SJSA1 (cell line): ENCODE data around the gene HCFC1. TPM values are rescaled to one million over a fixed set of nuclear protein-coding genes. Genes with fewer than 3 reads are reported as not detected.
"Not testable (repeated sequence)": the region's sequence is repeated elsewhere in the genome, so short reads cannot be mapped to it uniquely, and the experiment has no call there.

ENCODE experiments used
- DNase-seq, 2 experiments: peaks; one replicate each; pipeline ENCODE4 v3.0.0-alpha.2; 2015 to 2020; ENCODE audit warnings: low spot score in 2 of 2, low read depth in 1 of 2
- H3K27ac ChIP-seq: fragments of 250-450 bp; sonication (Bioruptor Pico); 2 replicates; pipeline ENCODE4 v1.5.1; 2020; ENCODE audit warnings: mild to moderate bottlenecking, moderate library complexity
- H3K27me3 ChIP-seq: fragments of 250-450 bp; sonication (Bioruptor Pico); replicated peaks from 2 replicates; pipeline ENCODE4 v1.5.1; 2020; ENCODE audit warnings: mild to moderate bottlenecking, moderate library complexity
- H3K36me3 ChIP-seq: fragments of 250-450 bp; sonication (Bioruptor Pico); 2 replicates; pipeline ENCODE4 v1.5.1; 2020; ENCODE audit warnings: mild to moderate bottlenecking
- H3K4me1 ChIP-seq: fragments of 250-450 bp; sonication (Bioruptor Pico); replicated peaks from 2 replicates; pipeline ENCODE4 v1.6.1; 2021; ENCODE audit warnings: mild to moderate bottlenecking
- H3K4me3 ChIP-seq: fragments of 250-450 bp; sonication (Bioruptor Pico); 2 replicates; pipeline ENCODE4 v1.5.1; 2020; ENCODE audit warnings: mild to moderate bottlenecking
- H3K9me3 ChIP-seq: fragments of 250-450 bp; sonication (Bioruptor Pico); replicated peaks from 2 replicates; pipeline ENCODE4 v1.5.1; 2020; ENCODE audit warnings: mild to moderate bottlenecking
- total RNA-seq: library from RNA; depleted of rRNA; stranded (reverse); fragments of >200 nt; shearing (Covaris generic); gene quantifications from 2 replicates; pipeline ENCODE4 v1.2.3, GENCODE V29; 2014

HCFC1 gene
- total RNA-seq, 1 experiment from 2014 or later = 42.8 TPM

DNA sequence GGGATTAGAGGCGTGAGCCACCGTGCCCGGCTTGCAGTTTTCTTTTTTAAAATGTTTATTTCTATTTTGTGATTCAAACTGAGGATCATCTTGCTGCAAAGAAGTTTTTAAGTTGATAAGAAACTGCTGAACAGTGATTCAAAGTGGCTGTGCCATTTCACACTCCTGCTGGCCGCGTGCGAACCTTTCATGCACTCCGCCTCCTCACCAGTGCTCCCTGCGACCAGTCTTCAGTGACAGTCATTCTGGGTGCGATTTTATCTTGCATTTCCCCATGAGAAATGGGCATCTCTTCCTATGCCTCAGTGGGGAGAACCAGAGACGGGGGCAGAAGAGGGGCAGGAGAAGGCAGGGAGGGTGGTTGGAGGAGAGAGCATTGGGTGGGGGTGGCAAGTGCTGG is 22.4 kb upstream of the HCFC1 start:
- Histone ChIP-seq H3K27ac (no peak overlapping the region), H3K4me1 (no peaks in the 10 kb centered on the region), H3K4me3 (no peak overlapping the region), H3K9me3 (no peaks in the 10 kb centered on the region), H3K27me3 (no peaks in the 10 kb centered on the region), H3K36me3 (no peaks in the 10 kb centered on the region)
- no peak for DNase-seq

DNA sequence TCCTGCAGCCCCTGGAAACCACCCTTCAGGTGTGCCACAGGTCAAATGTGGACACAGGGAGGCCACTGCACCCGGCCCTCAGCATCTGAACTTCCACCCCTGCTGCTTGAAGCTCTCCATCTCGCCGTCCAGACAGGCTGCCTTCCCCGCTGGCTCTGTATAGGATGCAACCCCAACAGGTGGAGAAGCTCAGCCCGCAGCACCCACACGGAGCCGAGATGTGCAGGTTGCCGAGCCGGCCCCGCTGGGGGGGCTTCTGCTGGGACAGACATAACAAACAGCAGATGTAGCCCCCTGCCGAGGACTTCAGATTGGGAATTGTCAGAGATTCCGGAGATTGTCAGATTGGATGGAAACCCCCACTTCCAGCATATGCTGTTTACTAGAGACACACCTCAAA is 21.5 kb upstream of the HCFC1 start:
- Histone ChIP-seq H3K4me3 (no peak overlapping the region), H3K9me3 (no peaks in the 10 kb centered on the region), H3K36me3 (no peaks in the 10 kb centered on the region), H3K27me3 (no peaks in the 10 kb centered on the region), H3K27ac (no peak overlapping the region), H3K4me1 (no peaks in the 10 kb centered on the region)
- DNase-seq = no peak

DNA sequence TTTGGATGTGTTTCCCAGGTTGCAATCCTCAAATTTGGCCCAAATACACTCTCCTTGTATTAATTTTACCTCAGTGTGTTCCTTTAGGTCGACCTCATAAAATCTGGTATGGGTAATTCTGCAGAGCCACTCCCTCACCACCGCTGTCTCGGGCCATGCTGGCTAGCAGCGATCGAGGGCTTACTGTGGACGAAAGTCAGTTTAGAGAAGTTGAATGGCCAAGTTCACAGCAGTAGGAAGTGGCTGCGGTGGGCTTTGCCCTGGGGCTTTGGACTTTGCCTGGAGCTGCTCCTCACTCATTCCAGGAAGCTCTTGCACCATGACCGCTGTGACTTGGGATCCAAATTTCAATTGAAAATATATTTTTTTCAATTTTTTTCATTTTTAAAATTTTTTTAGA is 20.6 kb upstream of the HCFC1 start:
- Histone ChIP-seq H3K36me3 (no peaks in the 10 kb centered on the region), H3K4me1 (no peaks in the 10 kb centered on the region), H3K4me3 (no peak overlapping the region), H3K27me3 (no peaks in the 10 kb centered on the region), H3K9me3 (no peaks in the 10 kb centered on the region), H3K27ac (no peak overlapping the region)
- DNase-seq = no peak

DNA sequence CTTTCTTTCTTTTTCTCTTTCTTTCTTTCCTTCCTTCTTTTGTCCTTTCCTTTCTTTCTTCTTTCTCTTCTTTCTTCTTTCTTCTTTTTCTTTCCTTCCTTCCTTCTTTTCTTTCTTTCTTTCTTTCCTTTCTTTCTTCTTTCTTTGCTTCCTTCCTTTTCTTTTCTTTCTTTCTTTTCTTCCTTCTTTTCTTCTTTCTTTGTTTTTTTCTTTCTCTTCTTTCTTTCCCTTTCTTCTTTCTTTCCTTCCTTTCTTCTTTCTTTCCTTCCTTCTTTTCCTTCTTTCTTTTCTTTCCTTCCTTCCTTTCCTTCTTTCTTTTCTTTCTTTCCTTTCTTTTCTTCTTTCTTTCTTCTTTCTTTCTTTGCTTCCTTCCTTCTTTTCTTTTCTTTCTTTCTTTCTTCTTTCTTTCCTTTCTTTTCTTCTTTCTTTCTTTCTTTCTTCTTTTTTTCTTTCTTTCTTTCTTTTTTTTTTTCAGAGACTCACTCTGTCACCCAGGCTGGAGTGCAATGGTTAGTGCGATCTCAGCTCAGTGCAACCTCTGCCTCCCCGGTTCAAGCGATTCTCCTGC is 19.5 kb upstream of the HCFC1 start:
- H3K4me1 ChIP-seq = no peaks in the 10 kb centered on the region
- no peak overlapping the region for H3K4me3 ChIP-seq
- H3K36me3 ChIP-seq = no peaks in the 10 kb centered on the region
- no peak for DNase-seq
- no peak overlapping the region for H3K27ac ChIP-seq
- no peaks in the 10 kb centered on the region for H3K27me3 ChIP-seq
- no peaks in the 10 kb centered on the region for H3K9me3 ChIP-seq

DNA sequence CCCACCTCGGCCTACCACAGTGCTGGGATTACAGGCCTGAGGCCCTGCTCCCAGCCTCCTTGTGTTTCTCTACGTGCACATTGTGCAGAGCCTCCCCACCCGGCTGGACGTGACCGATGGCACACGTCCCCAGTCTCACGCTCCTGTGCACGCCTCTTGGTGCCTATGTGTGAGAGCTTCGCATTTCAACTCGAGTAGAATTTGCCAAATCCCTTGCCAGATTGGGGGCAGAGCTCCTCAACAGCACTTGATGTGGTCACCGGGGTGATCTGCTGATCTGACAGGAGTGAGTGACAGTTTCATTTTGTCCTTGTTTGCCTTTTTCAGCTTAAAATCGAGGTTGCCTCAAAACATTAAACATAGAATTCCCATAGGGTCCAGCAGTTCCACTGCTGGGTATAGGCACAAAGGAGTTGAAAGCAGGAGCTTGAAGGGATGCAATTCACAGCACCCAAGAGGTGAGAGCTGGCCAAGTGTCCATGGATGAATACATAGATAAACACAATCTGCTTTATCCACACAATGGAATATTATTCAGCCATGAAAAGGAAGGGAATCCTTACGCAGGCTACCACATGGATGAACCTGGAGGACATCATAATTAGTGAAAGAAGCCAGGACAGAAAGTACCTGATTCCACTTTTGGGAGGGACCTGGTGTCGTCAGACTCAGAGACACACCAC is 18.5 kb upstream of the HCFC1 start:
- Histone ChIP-seq H3K4me3 (no peak overlapping the region), H3K27ac (no peak overlapping the region), H3K36me3 (no peaks in the 10 kb centered on the region), H3K9me3 (no peaks in the 10 kb centered on the region), H3K4me1 (peaks cover 6% of the 10 kb centered on the region), H3K27me3 (no peaks in the 10 kb centered on the region)
- DNase-seq = no peak

DNA sequence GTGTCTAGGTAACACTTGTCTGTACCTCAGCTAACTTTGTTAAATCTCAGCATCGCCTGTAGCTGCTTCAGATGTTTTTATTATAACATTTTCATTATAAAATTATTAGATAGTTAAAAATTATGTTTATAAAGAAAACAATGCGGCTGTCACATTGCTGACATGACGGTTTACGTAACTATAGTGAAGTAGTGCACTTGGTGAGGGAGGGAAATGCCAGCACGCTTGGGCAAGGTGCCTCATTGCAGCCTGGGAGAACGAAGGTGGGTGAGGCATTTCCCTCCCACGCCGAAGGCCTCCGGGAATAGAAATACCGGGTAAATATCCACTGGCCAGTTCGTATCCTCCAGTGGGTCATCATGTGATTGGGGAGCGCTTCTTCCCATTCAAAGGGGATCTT is 16.9 kb upstream of the HCFC1 start:
- DNase-seq = no peak
- H3K27ac ChIP-seq = no peak overlapping the region
- peaks cover 7% of the 10 kb centered on the region for H3K4me1 ChIP-seq
- H3K4me3 ChIP-seq = no peak overlapping the region
- H3K9me3 ChIP-seq = no peaks in the 10 kb centered on the region
- H3K36me3 ChIP-seq = no peaks in the 10 kb centered on the region
- H3K27me3 ChIP-seq = no peaks in the 10 kb centered on the region

DNA sequence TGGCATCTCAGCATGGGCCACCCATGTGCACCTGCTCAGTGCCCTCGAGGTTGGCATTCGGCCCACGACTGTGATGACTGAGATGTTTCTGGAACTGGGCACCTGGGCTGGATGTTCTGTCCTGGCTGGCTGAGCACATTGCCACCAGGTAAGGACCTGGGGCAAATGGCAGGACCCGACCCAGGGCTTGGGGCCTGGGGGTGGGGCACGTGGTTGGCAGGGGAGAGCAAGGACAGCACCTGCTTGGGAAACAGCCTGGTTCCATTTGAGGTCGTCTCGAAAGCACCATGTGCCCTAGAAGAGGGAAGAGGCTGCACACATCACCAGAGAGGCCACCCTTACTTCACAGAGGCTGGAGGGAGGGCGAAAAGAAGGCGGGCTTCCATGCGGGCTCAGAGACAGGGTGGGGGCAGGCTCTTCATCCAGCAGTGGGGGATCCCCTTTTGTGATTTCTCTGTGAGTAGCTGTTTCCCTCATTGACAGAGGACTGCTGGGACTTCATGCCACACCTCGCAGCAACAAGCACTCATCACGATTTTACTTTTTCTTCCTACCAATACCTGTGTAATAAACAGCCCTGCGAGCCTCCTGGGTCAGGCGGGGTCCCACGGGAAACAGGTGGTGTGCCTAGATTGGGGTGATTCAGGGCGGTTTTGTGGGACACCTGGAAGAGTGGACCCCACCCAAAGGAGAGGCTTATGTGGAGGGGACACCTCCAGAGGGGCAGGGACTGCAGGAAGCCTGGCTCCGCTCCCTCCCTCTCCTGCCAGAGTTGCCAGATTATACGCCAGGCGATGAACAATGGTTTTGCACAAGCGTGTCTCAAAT is 12.9 kb upstream of the HCFC1 start:
- DNase-seq = no peak
- no peaks in the 10 kb centered on the region for H3K27me3 ChIP-seq

DNA sequence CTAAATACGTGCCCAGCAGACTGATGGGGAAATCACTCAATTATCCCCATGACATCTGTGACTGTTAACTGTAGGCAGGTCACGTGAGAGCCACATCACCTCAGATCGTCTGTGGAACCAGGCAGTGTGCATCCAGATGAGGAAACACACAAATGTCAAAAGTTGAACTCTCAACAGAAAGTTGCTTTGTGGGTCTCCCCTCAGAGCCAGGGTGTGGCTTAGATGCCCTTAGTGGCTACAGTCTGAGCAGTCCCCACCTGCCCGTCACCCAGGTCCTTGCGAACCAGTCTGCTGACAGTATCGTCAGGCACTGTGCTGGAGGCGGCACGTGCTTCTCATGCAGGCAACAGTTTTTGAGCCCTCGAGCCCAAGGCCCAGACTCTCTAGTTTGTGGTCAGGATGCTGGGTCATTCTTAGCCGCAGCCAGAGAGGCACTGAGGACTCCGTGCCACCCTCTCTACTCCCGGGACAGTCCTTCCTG is 11.7 kb upstream of the HCFC1 start:
- no peak overlapping the region for H3K27ac ChIP-seq
- no peaks in the 10 kb centered on the region for H3K9me3 ChIP-seq
- H3K36me3 ChIP-seq = no peaks in the 10 kb centered on the region
- no peaks in the 10 kb centered on the region for H3K27me3 ChIP-seq
- DNase-seq = no peak
- H3K4me3 ChIP-seq = no peak overlapping the region
- H3K4me1 ChIP-seq = peaks cover 7% of the 10 kb centered on the region

More for the DNA sequence above, 12.9 kb upstream of the HCFC1 start:
- peaks cover 7% of the 10 kb centered on the region for H3K4me1 ChIP-seq
- H3K4me3 ChIP-seq = no peak overlapping the region
- no peaks in the 10 kb centered on the region for H3K9me3 ChIP-seq
- H3K36me3 ChIP-seq = no peaks in the 10 kb centered on the region
- no peak overlapping the region for H3K27ac ChIP-seq

DNA sequence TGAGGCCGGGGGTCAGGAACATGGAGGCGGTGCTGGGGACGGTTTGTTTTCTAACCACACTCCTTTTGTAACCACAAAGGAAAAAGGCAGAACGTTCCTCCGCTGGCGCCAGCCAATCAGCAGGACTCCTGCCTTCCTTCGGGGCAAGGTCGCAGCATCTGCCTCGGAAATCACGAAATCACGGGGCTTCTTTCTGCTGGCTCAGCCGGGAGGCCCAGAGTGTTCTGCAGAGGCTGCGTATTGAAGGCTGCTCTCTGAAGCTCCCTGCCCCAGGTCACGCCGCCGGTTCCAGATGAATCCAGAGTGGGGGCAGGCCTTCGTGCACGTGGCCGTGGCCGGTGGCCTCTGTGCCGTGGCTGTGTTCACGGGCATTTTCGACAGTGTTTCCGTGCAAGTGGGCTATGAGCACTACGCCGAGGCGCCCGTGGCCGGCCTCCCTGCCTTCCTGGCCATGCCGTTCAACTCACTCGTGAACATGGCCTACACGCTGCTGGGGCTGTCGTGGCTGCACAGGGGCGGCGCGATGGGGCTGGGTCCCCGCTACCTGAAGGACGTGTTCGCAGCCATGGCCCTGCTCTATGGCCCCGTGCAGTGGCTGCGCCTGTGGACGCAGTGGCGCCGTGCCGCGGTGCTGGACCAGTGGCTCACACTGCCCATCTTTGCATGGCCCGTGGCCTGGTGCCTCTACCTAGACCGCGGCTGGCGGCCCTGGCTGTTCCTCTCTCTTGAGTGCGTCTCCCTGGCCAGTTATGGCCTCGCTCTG is 10.3 kb upstream of the HCFC1 start:
- Histone ChIP-seq H3K27ac (no peak overlapping the region), H3K9me3 (no peaks in the 10 kb centered on the region), H3K4me3 (no peak overlapping the region), H3K27me3 (no peaks in the 10 kb centered on the region), H3K4me1 (peaks cover 7% of the 10 kb centered on the region), H3K36me3 (no peaks in the 10 kb centered on the region)
- DNase-seq = no peak

DNA sequence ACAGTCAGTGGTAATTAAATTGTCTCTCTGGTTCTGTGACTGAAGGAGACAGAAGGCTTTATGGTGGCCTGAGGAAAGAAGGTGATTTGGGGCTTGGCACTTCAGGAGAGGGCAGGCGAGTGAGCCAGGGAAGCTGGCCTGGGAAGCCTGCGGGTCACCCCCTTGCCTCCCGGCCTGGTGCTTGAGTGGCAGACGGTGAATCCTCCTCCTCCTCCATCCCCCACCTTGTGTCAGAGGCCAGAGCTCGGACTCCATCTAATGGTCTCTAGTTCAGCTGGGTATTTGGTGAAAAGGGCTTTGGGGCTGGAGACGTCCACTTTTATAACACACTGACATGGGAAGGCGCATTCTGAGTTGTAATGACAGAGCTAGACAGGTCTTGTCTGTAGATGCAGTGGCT is 9.6 kb upstream of the HCFC1 start:
- Histone ChIP-seq H3K4me3 (no peak overlapping the region), H3K36me3 (no peaks in the 10 kb centered on the region), H3K27me3 (no peaks in the 10 kb centered on the region), H3K27ac (no peak overlapping the region), H3K9me3 (no peaks in the 10 kb centered on the region), H3K4me1 (peaks cover 7% of the 10 kb centered on the region)
- DNase-seq = no peak

DNA sequence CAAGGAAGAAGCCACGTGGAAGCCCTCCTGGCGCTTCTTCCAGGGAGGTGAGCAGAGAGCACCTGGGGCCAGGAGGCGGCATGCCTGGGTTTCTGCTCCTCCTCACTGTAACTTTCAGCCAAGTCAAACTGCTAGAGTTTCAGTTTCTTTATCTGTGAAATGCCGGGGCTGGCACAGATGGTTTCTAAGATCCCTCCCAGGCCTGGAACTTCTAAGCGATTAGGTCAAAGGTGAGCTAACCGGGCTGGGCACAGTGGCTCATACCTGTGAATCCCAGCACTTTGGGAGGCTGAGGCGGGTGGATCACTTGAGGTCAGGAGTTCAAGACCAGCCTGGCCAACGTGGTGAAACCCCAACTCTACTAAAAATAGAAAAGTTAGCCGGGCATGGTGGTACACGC is 8.8 kb upstream of the HCFC1 start:
- DNase-seq = not testable (repeated sequence)

DNA sequence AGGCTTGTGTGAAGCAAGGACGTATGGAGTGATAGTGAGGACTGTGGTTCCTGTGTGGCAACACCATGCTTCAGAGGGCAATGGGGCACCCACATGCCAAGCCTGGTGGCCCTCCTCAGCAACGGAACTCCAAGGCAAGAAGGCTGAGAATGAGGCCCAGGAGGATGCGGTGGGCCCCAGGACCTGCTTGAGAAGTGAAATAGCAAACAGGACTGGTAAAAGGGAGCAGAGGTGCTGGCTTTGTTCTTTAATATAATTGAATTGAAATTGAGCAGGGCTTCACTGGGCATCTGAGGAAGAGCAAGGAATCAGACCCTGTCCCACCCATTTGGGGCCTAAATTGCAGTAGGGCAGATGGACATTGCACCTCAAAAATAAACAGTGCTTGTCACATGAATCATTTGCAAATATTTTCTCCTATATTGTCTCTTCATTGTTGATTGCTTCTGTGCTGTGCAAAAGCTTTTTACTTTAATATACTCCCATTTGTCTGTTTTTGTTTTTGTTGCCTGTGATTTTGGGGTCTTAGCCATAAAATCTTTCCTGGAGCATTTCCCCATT is 3.2 kb upstream of the HCFC1 start:
- peaks cover 9% of the 10 kb centered on the region for H3K4me1 ChIP-seq

More for the DNA sequence above, 8.8 kb upstream of the HCFC1 start:
- H3K9me3 ChIP-seq, H3K4me3 ChIP-seq, H3K27me3 ChIP-seq, H3K4me1 ChIP-seq, H3K27ac ChIP-seq, H3K36me3 ChIP-seq: not testable (repeated sequence)

DNA sequence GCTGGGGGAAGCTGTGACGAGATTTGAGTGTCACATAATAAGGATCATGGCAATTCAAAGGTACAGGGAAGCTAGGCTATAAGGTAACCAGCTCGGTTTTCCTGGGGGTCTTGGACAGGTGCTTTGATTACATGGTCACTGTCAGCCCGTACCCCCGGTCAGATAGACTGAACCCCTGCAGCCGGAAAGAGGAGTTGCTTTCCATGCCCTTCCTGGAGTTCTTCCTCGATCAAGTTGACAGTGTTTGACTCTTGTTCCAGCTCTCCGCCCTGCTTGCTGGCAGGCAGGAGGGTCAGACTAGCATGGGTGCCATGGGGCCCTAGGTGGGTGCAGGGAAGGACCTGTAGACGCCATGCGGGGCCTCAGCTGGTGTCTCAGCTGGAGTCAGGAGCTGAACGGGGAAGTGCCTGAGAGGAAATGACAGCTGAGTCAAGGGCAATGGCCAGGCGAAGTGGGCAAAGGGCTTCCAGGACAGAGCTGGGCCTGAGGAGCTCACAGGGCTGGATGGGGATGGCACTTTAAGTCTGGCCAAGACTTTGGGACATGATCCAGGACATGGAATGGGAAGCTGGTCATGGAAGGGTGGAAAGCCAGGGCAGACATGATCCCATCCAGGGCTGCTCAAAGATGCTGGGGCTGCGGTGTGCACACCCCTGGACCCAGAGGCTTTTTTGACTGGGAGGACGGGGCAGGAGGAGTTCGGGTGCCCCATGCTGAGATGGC is 2.5 kb upstream of the HCFC1 start:
- no peak overlapping the region for H3K4me3 ChIP-seq

More for the DNA sequence above, 3.2 kb upstream of the HCFC1 start:
- DNase-seq = no peak
- Histone ChIP-seq H3K27me3 (no peaks in the 10 kb centered on the region), H3K9me3 (no peaks in the 10 kb centered on the region), H3K4me3 (no peak overlapping the region), H3K36me3 (peaks cover 12% of the 10 kb centered on the region), H3K27ac (no peak overlapping the region)

More for the DNA sequence above, 2.5 kb upstream of the HCFC1 start:
- H3K9me3 ChIP-seq = no peaks in the 10 kb centered on the region
- no peaks in the 10 kb centered on the region for H3K27me3 ChIP-seq
- no peak overlapping the region for H3K27ac ChIP-seq
- H3K4me1 ChIP-seq = peaks cover 12% of the 10 kb centered on the region
- DNase-seq = no peak
- H3K36me3 ChIP-seq = peaks cover 19% of the 10 kb centered on the region
